GM12878 (cell line): ENCODE data around the gene LSM3. TPM values are rescaled to one million over a fixed set of nuclear protein-coding genes. Genes with fewer than 3 reads are reported as not detected.

Experiments used
- ATAC-seq: fragments of 200-7000 bp; cut with Tn5 transposase; 3 replicates; pipeline ENCODE4 v1.9.1; 2020; ENCODE audit warnings: mild to moderate bottlenecking, moderate library complexity
- BruUV-seq: library from RNA; stranded (reverse); fragments of 400-500 nt; replicated peaks from 2 replicates; lab custom pipeline; 2021; lab: Mats Ljungman, UMichigan
- CTCF ChIA-PET: fragments of 300-600 bp; sonication (Branson Sonifier 250); formaldehyde crosslinking; extraction: SDS; loops from one replicate; lab custom pipeline; 2021; ENCODE audit warnings: inconsistent platforms; lab: Yijun Ruan, JAX
- POLR2A ChIA-PET: fragments of 350-600 bp; formaldehyde crosslinking; extraction: SDS; loops from one replicate; lab custom pipeline; 2021; ENCODE audit warnings: inconsistent platforms; lab: Charles Lee
- RAD21 ChIA-PET: fragments of 300-600 bp; sonication (Branson Sonifier 250); formaldehyde crosslinking; loops from one replicate; lab custom pipeline; 2023; ENCODE audit warnings: antibody characterized with exemption; ENCODE audit not compliant: unreplicated experiment; lab: Charles Lee
- SMC1A ChIA-PET: fragments of 300-600 bp; sonication (Branson Sonifier 250); formaldehyde crosslinking; loops from one replicate; lab custom pipeline; 2023; ENCODE audit not compliant: unreplicated experiment, uncharacterized antibody; lab: Charles Lee
- DNase-seq: peaks from one replicate; pipeline ENCODE4 v3.0.0-alpha.2; 2011; ENCODE audit warnings: low read depth, low spot score
- FAIRE-seq: peaks from 3 replicates; lab custom pipeline; 2011; peaks lifted over from hg19 to GRCh38; lab: Jason Lieb, UNC
- H2AFZ ChIP-seq: 2 replicates; pipeline ENCODE4 v1.6.0; 2011; ENCODE audit warnings: low read depth, low read length, control low read depth; ENCODE audit not compliant: control insufficient read depth
- H3K27ac ChIP-seq: 2 replicates; pipeline ENCODE4 v1.5.1; 2011; ENCODE audit warnings: control low read depth; ENCODE audit not compliant: control insufficient read depth, insufficient read depth
- H3K27me3 ChIP-seq, 2 experiments: replicated peaks in 1 of 2; 2 replicates each; pipeline versions ENCODE4 v1.6.0 to v1.6.1; 2011; ENCODE audit warnings: low read length in 1 of 2; ENCODE audit not compliant: control insufficient read depth in 2 of 2, insufficient read depth in 2 of 2
- H3K36me3 ChIP-seq, 2 experiments: 2 replicates each; pipeline ENCODE4 v1.5.1; 2011; ENCODE audit warnings: low read length in 1 of 2; ENCODE audit not compliant: control insufficient read depth in 2 of 2, insufficient read depth in 2 of 2
- H3K4me1 ChIP-seq: 2 replicates; pipeline ENCODE4 v1.6.1; 2011; ENCODE audit warnings: mild to moderate bottlenecking, low read length, moderate library complexity, mixed read lengths; ENCODE audit not compliant: control insufficient read depth, insufficient read depth
- H3K4me2 ChIP-seq: 2 replicates; pipeline ENCODE4 v1.6.0; 2011; ENCODE audit warnings: control low read depth; ENCODE audit not compliant: control insufficient read depth, insufficient read depth
- H3K4me3 ChIP-seq: fragments of 200-600 bp; sonication (generic); 2 replicates; pipeline ENCODE4 v1.5.1; 2016
- H3K79me2 ChIP-seq: 2 replicates; pipeline ENCODE4 v1.6.0; 2011; ENCODE audit warnings: low read length; ENCODE audit not compliant: control insufficient read depth, insufficient read depth
- H3K9ac ChIP-seq: 2 replicates; pipeline ENCODE4 v1.8.0; 2011; ENCODE audit warnings: low read length, control low read depth, mixed read lengths; ENCODE audit not compliant: control insufficient read depth, insufficient read depth
- H3K9me3 ChIP-seq: replicated peaks from 3 replicates; pipeline ENCODE4 v1.5.1; 2011; ENCODE audit warnings: mild to moderate bottlenecking, low read length; ENCODE audit not compliant: control insufficient read depth, insufficient read depth
- H4K20me1 ChIP-seq: 2 replicates; pipeline ENCODE4 v1.6.0; 2011; ENCODE audit not compliant: control insufficient read depth, insufficient read depth
- CREB1 ChIP-seq: IDR thresholded peaks from 2 replicates; pipeline ENCODE4 v1.6.1; 2012; ENCODE audit warnings: low read depth, mild to moderate bottlenecking, inconsistent platforms
- CREM ChIP-seq: IDR thresholded peaks from 2 replicates; pipeline ENCODE4 v1.6.1; 2014; ENCODE audit warnings: antibody characterized with exemption, low read depth
- FOXM1 ChIP-seq: IDR thresholded peaks from 2 replicates; pipeline ENCODE4 v1.6.1; 2012; ENCODE audit warnings: low read depth, mild to moderate bottlenecking, inconsistent platforms, low read length, moderate library complexity
- IRF4 ChIP-seq: IDR thresholded peaks from 2 replicates; pipeline ENCODE4 v1.6.1; 2011; ENCODE audit warnings: low read depth, low read length
- POLR2AphosphoS2 ChIP-seq: IDR thresholded peaks from 2 replicates; pipeline ENCODE4 v1.6.1; 2011; ENCODE audit warnings: low read depth, mild to moderate bottlenecking, low read length, improper control_type of control experiment, moderate library complexity
- RUNX3 ChIP-seq: IDR thresholded peaks from 2 replicates; pipeline ENCODE4 v1.6.1; 2012; ENCODE audit warnings: low read length, inconsistent platforms
- SREBF2 ChIP-seq: IDR thresholded peaks from 2 replicates; pipeline ENCODE4 v1.6.1; 2012; ENCODE audit warnings: mild to moderate bottlenecking, low read length
- WRNIP1 ChIP-seq: IDR thresholded peaks from 2 replicates; pipeline ENCODE4 v1.6.1; 2011; ENCODE audit warnings: low read depth, low read length, improper control_type of control experiment, borderline replicate concordance
- ZNF207 ChIP-seq: fragments of 450-650 bp; IDR thresholded peaks from 2 replicates; pipeline ENCODE4 v1.6.1; 2014; ENCODE audit warnings: antibody characterized with exemption, mild to moderate bottlenecking, borderline replicate concordance
- WGBS: methylation state at CpG from one replicate; pipeline ENCODE4 v1.1.6; 2016; ENCODE audit warnings: low lambda C conversion rate; ENCODE audit not compliant: insufficient replicate concordance, insufficient coverage; ENCODE audit errors: missing lambda C conversion rate; 5-methylcytosine and 5-hydroxymethylcytosine counted together
- in situ Hi-C: fragments of 300-500 bp; cut with MboI; formaldehyde crosslinking; loops from 9 replicates; pipeline ENCODE4 v1.14.3; 2018; ENCODE audit warnings: mixed read lengths
- intact Hi-C: fragments of 100-400 bp; cut with micrococcal nuclease; formaldehyde crosslinking; loops from one replicate; pipeline ENCODE4 v1.14.2; 2022; ENCODE audit not compliant: unreplicated experiment
- polyA plus RNA-seq, 11 experiments: library from polyadenylated mRNA; depleted of rRNA in 4 of 11; unstranded in 6 of 11; stranded (reverse) in 5 of 11; fragments of >200 nt; fragmentation: Nextera tagmentation in 4 of 11; fragmentation: Illumina TruSeq in 1 of 11; extraction: Ambion mirVana in 4 of 11; extraction: Trizol in 1 of 11; gene quantifications; 1 replicate in 1 of 11; 2 replicates in 10 of 11; pipeline versions ENCODE4 v1.2.1 to v1.2.3, GENCODE V29; 2011 to 2016; ENCODE audit warnings: inconsistent platforms in 2 of 11, missing spikeins in 2 of 11, low read depth in 1 of 11
- total RNA-seq, 4 experiments: library from RNA; depleted of rRNA in 3 of 4; stranded (reverse); fragments of >200 nt in 3 of 4; fragmentation: Illumina TruSeq in 1 of 4; extraction: Trizol in 1 of 4; gene quantifications; 2 replicates each; pipeline versions ENCODE4 v1.2.1 to v1.2.3, GENCODE V29; 2013 to 2021
- TF ChIP-seq, protein P1 (sequence below): IDR thresholded peaks from 2 replicates; pipeline ENCODE4 v1.6.1; 2012; ENCODE audit warnings: mild to moderate bottlenecking, low read depth, low read length

The LSM3 gene
- total and polyA plus RNA-seq, 10 of the 15 experiments (the other 5 are each of a cell fraction or from before 2014, with no cell fraction given): 15.5 to 111 (median 29.1) TPM

DNA sequence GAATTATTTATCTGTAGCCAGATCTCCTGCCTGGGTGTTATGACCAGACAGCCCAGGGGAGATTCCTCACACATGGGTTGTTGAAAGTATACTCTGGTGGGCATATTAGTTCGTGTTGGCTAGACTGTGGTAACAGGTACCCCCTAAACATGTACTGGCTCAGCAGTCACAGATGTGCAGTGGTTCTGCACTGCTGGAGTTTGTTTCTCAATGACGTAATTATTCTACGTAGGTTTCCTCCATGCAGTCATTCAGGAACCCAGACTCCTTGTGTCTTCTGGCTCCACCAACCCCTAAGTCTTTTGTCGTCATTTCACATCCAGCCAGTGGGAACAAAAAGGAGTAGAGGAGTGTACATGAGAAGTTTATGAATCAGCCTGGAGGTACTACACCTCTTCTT lies 16.2 kb downstream of the LSM3 start:
- in situ Hi-C loops (no loop called here), intact Hi-C loops (no loop called here)
- H3K36me3 ChIP-seq: peaks cover 3 to 7% of the 10 kb centered on the region in 2 experiments; a peak in 2 of 4 replicates
- no peak overlapping the region for H3K4me3 ChIP-seq
- BruUV-seq: no TSS peak
- ChIA-PET RAD21 (no interaction called here), SMC1A (interaction anchor here (0.6 kb wide), 1 partner anchor 16 kb away, joined by 4 read pairs; no protein-coding TSS in a partner anchor), POLR2A (no interaction called here), CTCF (interaction anchor here (1.5 kb wide), 1 partner anchor 9 kb away, joined by 9 read pairs; no protein-coding TSS in a partner anchor)
- H3K27ac ChIP-seq: no peak overlapping the region
- no peak overlapping the region for H3K9ac ChIP-seq
- H3K4me1 ChIP-seq: no peaks in the 10 kb centered on the region
- H3K79me2 ChIP-seq: peaks cover 2% of the 10 kb centered on the region
- TF ChIP-seq IRF4 (no peak), CREB1 (peak; percentile 67), RUNX3 (0 out of 2 replicates have a peak, but pooled peaks have one; percentile 6), CREM (peak; percentile 48)
- H3K9me3 ChIP-seq: no peaks in the 10 kb centered on the region
- no peak for ATAC-seq
- H2AFZ ChIP-seq: no peak overlapping the region
- H3K27me3 ChIP-seq: no peaks in the 10 kb centered on the region
- no peaks in the 10 kb centered on the region for H4K20me1 ChIP-seq
- WGBS: 90% methylated on average over 4 of the region's 4 CpGs
- H3K4me2 ChIP-seq: no peak overlapping the region
- no peak for FAIRE-seq
- no peak for DNase-seq

DNA sequence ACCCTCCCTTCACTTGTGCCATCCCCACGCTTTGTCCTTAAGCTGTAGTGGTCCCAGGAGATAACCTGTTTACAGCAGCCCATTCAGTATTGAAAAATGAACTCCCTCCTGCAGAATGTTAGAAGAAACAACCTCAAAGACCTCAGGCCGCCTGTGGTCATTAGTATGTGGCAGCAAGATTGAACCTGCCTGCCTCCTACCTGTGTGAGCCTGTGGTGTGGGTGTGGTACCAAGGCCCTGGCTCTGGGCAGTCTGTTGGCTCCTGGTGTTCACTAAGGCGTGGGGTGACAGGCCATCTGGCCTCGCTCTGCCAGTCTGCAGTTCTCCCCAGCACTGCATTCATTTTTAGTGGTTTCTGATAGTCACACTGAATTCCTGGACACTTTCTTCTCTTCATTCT lies 21.0 kb downstream of the LSM3 start:
- no TSS peak for BruUV-seq
- POLR2A ChIA-PET: no interaction called here
- no peak for ATAC-seq
- TF ChIP-seq, protein P1, sequence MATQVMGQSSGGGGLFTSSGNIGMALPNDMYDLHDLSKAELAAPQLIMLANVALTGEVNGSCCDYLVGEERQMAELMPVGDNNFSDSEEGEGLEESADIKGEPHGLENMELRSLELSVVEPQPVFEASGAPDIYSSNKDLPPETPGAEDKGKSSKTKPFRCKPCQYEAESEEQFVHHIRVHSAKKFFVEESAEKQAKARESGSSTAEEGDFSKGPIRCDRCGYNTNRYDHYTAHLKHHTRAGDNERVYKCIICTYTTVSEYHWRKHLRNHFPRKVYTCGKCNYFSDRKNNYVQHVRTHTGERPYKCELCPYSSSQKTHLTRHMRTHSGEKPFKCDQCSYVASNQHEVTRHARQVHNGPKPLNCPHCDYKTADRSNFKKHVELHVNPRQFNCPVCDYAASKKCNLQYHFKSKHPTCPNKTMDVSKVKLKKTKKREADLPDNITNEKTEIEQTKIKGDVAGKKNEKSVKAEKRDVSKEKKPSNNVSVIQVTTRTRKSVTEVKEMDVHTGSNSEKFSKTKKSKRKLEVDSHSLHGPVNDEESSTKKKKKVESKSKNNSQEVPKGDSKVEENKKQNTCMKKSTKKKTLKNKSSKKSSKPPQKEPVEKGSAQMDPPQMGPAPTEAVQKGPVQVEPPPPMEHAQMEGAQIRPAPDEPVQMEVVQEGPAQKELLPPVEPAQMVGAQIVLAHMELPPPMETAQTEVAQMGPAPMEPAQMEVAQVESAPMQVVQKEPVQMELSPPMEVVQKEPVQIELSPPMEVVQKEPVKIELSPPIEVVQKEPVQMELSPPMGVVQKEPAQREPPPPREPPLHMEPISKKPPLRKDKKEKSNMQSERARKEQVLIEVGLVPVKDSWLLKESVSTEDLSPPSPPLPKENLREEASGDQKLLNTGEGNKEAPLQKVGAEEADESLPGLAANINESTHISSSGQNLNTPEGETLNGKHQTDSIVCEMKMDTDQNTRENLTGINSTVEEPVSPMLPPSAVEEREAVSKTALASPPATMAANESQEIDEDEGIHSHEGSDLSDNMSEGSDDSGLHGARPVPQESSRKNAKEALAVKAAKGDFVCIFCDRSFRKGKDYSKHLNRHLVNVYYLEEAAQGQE: no peak
- TF ChIP-seq FOXM1 (no peak), ZNF207 (no peak), WRNIP1 (no peak), POLR2AphosphoS2 (no peak), SREBF2 (no peak)

More for the DNA sequence above, 21.0 kb downstream of the LSM3 start:
- peak; percentile 7 for FAIRE-seq
- H3K79me2 ChIP-seq: no peaks in the 10 kb centered on the region; the same call in 1 of the 2 replicates
- H2AFZ ChIP-seq: no peak overlapping the region
- H4K20me1 ChIP-seq: no peaks in the 10 kb centered on the region; the same call in 1 of the 2 replicates
- 90% methylated on average over 4 of the region's 4 CpGs for WGBS
- no peaks in the 10 kb centered on the region for H3K4me1 ChIP-seq
- RAD21 ChIA-PET: interaction anchor here (0.8 kb wide), 1 partner anchor 21 kb away, joined by 3 read pairs; the partner anchor contains the start of gene LSM3
- H3K9ac ChIP-seq: no peak overlapping the region
- no peak overlapping the region for H3K4me2 ChIP-seq
- CTCF ChIA-PET: interaction anchor here (1.2 to 1.6 kb wide), 4 partner anchors 14 to 722 kb away, joined by 3 to 7 read pairs (median 3); partner anchors contain the start of genes LSM3 and XPC
- DNase-seq: no peak
- no peaks in the 10 kb centered on the region for H3K27me3 ChIP-seq
- H3K27ac ChIP-seq: no peak overlapping the region
- in situ Hi-C loops: loop anchor here (5.0 kb wide), 1 partner anchor 278 kb away; no protein-coding TSS in a partner anchor
- H3K9me3 ChIP-seq: no peaks in the 10 kb centered on the region
- H3K36me3 ChIP-seq: peaks cover 6 to 7% of the 10 kb centered on the region in 2 experiments; a peak in 3 of 4 replicates
- intact Hi-C loops: loop anchor here (5.0 to 10.0 kb wide), 2 partner anchors 305 to 723 kb away; no protein-coding TSS in a partner anchor
- no peak overlapping the region for H3K4me3 ChIP-seq
- SMC1A ChIA-PET: interaction anchor here (1.5 kb wide), 1 partner anchor 263 kb away, joined by 3 read pairs; no protein-coding TSS in a partner anchor
